ENCODE measurements around the gene KCNIP3. TPM values are rescaled to one million over a fixed set of nuclear protein-coding genes. Genes with fewer than 3 reads are reported as not detected.

KCNIP3 gene
- total and polyA plus RNA-seq, 10 donors: 0.59 to 5.2 (median 3.0) TPM

DNA sequence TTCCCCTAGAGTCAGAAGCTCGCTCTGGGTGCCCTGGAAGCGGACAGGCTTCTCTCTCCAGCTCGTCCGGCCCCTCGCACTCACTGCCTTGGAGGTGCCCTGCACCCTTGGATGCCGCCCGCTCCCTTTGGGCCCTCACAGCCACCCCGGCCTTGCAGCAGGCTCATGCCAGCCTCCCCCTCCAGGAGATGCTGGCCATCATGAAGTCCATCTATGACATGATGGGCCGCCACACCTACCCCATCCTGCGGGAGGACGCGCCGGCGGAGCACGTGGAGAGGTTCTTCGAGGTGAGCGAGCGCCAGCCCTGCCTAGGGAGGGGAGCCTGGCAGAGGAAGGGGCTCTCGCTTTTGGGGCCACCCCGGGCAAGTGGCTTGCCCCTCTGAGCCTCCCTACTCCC lies 85.0 kb downstream of the KCNIP3 start:
- 90 to 98% (median 95%) methylated on average over 8 to 20 of the region's 20 CpGs for WGBS, 5 donors
- TF ChIP-seq POLR2A (IDR thresholded peaks at IDR 0.05) (no peak), POLR2AphosphoS5 (IDR thresholded peaks at IDR 0.05) (no peak)
- TF ChIP-seq, protein P1, sequence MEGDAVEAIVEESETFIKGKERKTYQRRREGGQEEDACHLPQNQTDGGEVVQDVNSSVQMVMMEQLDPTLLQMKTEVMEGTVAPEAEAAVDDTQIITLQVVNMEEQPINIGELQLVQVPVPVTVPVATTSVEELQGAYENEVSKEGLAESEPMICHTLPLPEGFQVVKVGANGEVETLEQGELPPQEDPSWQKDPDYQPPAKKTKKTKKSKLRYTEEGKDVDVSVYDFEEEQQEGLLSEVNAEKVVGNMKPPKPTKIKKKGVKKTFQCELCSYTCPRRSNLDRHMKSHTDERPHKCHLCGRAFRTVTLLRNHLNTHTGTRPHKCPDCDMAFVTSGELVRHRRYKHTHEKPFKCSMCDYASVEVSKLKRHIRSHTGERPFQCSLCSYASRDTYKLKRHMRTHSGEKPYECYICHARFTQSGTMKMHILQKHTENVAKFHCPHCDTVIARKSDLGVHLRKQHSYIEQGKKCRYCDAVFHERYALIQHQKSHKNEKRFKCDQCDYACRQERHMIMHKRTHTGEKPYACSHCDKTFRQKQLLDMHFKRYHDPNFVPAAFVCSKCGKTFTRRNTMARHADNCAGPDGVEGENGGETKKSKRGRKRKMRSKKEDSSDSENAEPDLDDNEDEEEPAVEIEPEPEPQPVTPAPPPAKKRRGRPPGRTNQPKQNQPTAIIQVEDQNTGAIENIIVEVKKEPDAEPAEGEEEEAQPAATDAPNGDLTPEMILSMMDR (IDR thresholded peaks at IDR 0.05 in 8 of 11, conservative IDR thresholded peaks at IDR 0.05 in 3 of 11): no peak
- Histone ChIP-seq H3K36me3 (peaks cover 0 to 6% (median 0%) of the 10 kb centered on the region in 6 donors), H3K4me3 (no peak overlapping the region), H3K27ac (no peak overlapping the region), H3K27me3 (replicated peaks in 1 of 7) (peaks cover 0 to 25% (median 0%) of the 10 kb centered on the region in 7 donors), H3K9me3 (no peaks in the 10 kb centered on the region), H3K4me1 (peaks cover 0 to 17% (median 4%) of the 10 kb centered on the region in 6 donors)
- DNase-seq: no peak
- intact Hi-C loops (cut with DNase I; ENCODE audit: low total_unique reads): no loop called here

- WGBS, 5 donors: 74 to 88% (median 85%) methylated on average over 10 to 14 of the region's 14 CpGs
- Histone ChIP-seq H3K9me3 (no peaks in the 10 kb centered on the region), H3K27ac (no peak overlapping the region), H3K4me1 (peaks cover 0 to 17% (median 4%) of the 10 kb centered on the region in 6 donors), H3K36me3 (no peaks in the 10 kb centered on the region), H3K4me3 (no peak overlapping the region), H3K27me3 (replicated peaks in 1 of 7) (peaks cover 0 to 26% (median 0%) of the 10 kb centered on the region in 7 donors)
- intact Hi-C loops (cut with DNase I; ENCODE audit: low total_unique reads): no loop called here
- TF ChIP-seq POLR2AphosphoS5 (IDR thresholded peaks at IDR 0.05) (no peak), POLR2A (IDR thresholded peaks at IDR 0.05) (no peak)
- TF ChIP-seq, protein P1 (IDR thresholded peaks at IDR 0.05 in 8 of 11, conservative IDR thresholded peaks at IDR 0.05 in 3 of 11): no peak
- DNase-seq: no peak
Observed at GRCh38 chr2:95382686-95383634, 85.8 kb downstream of the KCNIP3 start.

DNA sequence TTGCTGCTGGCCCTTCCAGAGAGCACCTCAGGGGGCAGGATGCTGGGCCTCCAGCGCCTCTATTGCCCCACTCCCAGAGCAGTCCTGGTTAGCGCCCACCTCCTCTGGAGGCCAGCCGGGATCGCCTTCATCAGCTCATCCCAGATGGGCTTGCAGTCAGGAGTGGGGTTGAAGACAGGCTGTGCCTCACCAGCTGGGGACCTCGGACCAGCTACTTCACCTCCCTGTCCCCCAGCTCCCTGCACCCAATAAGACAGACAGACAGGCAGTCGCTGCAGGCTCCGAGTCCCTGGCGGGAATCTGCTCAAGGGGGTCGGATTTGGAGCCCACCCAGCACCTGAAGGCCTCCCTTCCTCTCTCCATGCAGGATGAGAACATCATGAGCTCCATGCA lies 86.5 kb downstream of the KCNIP3 start:
- Histone ChIP-seq H3K9me3 (no peaks in the 10 kb centered on the region), H3K36me3 (no peaks in the 10 kb centered on the region), H3K27me3 (replicated peaks in 1 of 7) (peaks cover 0 to 33% (median 0%) of the 10 kb centered on the region in 7 donors), H3K4me3 (no peak overlapping the region), H3K27ac (no peak overlapping the region), H3K4me1 (peaks cover 0 to 17% (median 4%) of the 10 kb centered on the region in 6 donors)
- peak; percentile 69 for DNase-seq
- WGBS, 5 donors: 82 to 96% (median 91%) methylated on average over 5 to 9 of the region's 9 CpGs
- TF ChIP-seq POLR2A (IDR thresholded peaks at IDR 0.05) (no peak), POLR2AphosphoS5 (IDR thresholded peaks at IDR 0.05) (no peak)
- TF ChIP-seq, protein P1 (IDR thresholded peaks at IDR 0.05 in 8 of 11, conservative IDR thresholded peaks at IDR 0.05 in 3 of 11): no peak
- intact Hi-C loops (cut with DNase I; ENCODE audit: low total_unique reads): no loop called here
